Measurements from ENCODE around the gene BIRC2. TPM values are rescaled to one million over a fixed set of nuclear protein-coding genes. Genes with fewer than 3 reads are reported as not detected.
"Not testable (repeated sequence)": the region's sequence is repeated elsewhere in the genome, so short reads cannot be mapped to it uniquely, and the experiment has no call there.

Gene BIRC2
- total RNA-seq, 2 experiments from 2014 or later: 36.0 to 39.7 TPM

GRCh38 chr11:102357116-102357515 is 10.1 kb downstream of the BIRC2 start:
- POLR2A ChIA-PET: no interaction called here
- DNase-seq: no peak
- CTCF ChIA-PET: no interaction called here
- Mint-ChIP-seq H3K36me3 (ENCODE audit: low read depth) (peaks cover 66% of the 10 kb centered on the region), H3K27me3 (no peaks in the 10 kb centered on the region), H3K27ac (no peak overlapping the region), H3K4me3 (no peak overlapping the region), H3K9me3 (no peaks in the 10 kb centered on the region), H3K4me1 (peaks cover 45% of the 10 kb centered on the region)

- POLR2A ChIA-PET: no interaction called here
- DNase-seq: no peak
- H3K4me3 Mint-ChIP-seq: no peak overlapping the region
- no peak overlapping the region for H3K27ac Mint-ChIP-seq
- peaks cover 73% of the 10 kb centered on the region for H3K36me3 Mint-ChIP-seq (ENCODE audit: low read depth)
- H3K27me3 Mint-ChIP-seq: no peaks in the 10 kb centered on the region
- CTCF ChIA-PET: interaction anchor here (0.9 to 2.2 kb wide), 5 partner anchors 8 to 253 kb away, joined by 4 to 9 read pairs (median 5); no protein-coding TSS in a partner anchor
- H3K4me1 Mint-ChIP-seq: peaks cover 41% of the 10 kb centered on the region
- no peaks in the 10 kb centered on the region for H3K9me3 Mint-ChIP-seq
Observed at GRCh38 chr11:102359372-102359771, 12.4 kb downstream of the BIRC2 start.

GRCh38 chr11:102360681-102361080 is 13.7 kb downstream of the BIRC2 start:
- H3K4me3 Mint-ChIP-seq: no peak overlapping the region
- DNase-seq: no peak
- ChIA-PET POLR2A (no interaction called here), CTCF (interaction anchor here (0.7 to 2.2 kb wide), 3 partner anchors 18 to 723 kb away, joined by 3 to 9 read pairs (median 8); no protein-coding TSS in a partner anchor)
- no peaks in the 10 kb centered on the region for H3K27me3 Mint-ChIP-seq
- H3K4me1 Mint-ChIP-seq: peaks cover 38% of the 10 kb centered on the region
- H3K36me3 Mint-ChIP-seq (ENCODE audit: low read depth): peaks cover 71% of the 10 kb centered on the region
- H3K27ac Mint-ChIP-seq: peak overlapping the region; percentile 26
- no peaks in the 10 kb centered on the region for H3K9me3 Mint-ChIP-seq

GRCh38 chr11:102361086-102362031 is 14.3 kb downstream of the BIRC2 start:
- ChIA-PET POLR2A (no interaction called here), CTCF (interaction anchor here (1.0 to 2.2 kb wide), 3 partner anchors 19 to 29 kb away, joined by 5 to 9 read pairs (median 8); no protein-coding TSS in a partner anchor)
- Mint-ChIP-seq H3K9me3 (no peaks in the 10 kb centered on the region), H3K4me3 (no peak overlapping the region), H3K4me1 (peaks cover 37% of the 10 kb centered on the region), H3K27me3 (no peaks in the 10 kb centered on the region), H3K36me3 (ENCODE audit: low read depth) (peaks cover 72% of the 10 kb centered on the region), H3K27ac (peak overlapping the region; percentile 33)
- DNase-seq: no peak

GRCh38 chr11:102364991-102365390 is 18.0 kb downstream of the BIRC2 start:
- DNase-seq: no peak
- no peaks in the 10 kb centered on the region for H3K9me3 Mint-ChIP-seq
- H3K36me3 Mint-ChIP-seq (ENCODE audit: low read depth): peaks cover 72% of the 10 kb centered on the region
- ChIA-PET CTCF (interaction anchor here (1.3 to 3.0 kb wide), 4 partner anchors 21 to 131 kb away, joined by 3 to 21 read pairs (median 4); no protein-coding TSS in a partner anchor), POLR2A (no interaction called here)
- H3K4me1 Mint-ChIP-seq: peaks cover 39% of the 10 kb centered on the region
- H3K27me3 Mint-ChIP-seq: no peaks in the 10 kb centered on the region
- no peak overlapping the region for H3K27ac Mint-ChIP-seq
- no peak overlapping the region for H3K4me3 Mint-ChIP-seq

GRCh38 chr11:102367364-102367763 is 20.4 kb downstream of the BIRC2 start:
- peaks cover 58% of the 10 kb centered on the region for H3K36me3 Mint-ChIP-seq (ENCODE audit: low read depth)
- no peaks in the 10 kb centered on the region for H3K9me3 Mint-ChIP-seq
- no peak for DNase-seq
- no peak overlapping the region for H3K27ac Mint-ChIP-seq
- ChIA-PET POLR2A (interaction anchor here (0.7 to 1.5 kb wide), 4 partner anchors 18 to 26 kb away, joined by 3 to 5 read pairs (median 4); no protein-coding TSS in a partner anchor), CTCF (interaction anchor here (0.8 to 3.1 kb wide), 19 partner anchors 9 to 299 kb away, joined by 3 to 21 read pairs (median 4); no protein-coding TSS in a partner anchor)
- H3K4me3 Mint-ChIP-seq: no peak overlapping the region
- peaks cover 25% of the 10 kb centered on the region for H3K4me1 Mint-ChIP-seq
- no peaks in the 10 kb centered on the region for H3K27me3 Mint-ChIP-seq

- H3K4me3 Mint-ChIP-seq: no peak overlapping the region
- no peaks in the 10 kb centered on the region for H3K27me3 Mint-ChIP-seq
- no peaks in the 10 kb centered on the region for H3K9me3 Mint-ChIP-seq
- ChIA-PET POLR2A (interaction anchor here (0.6 to 1.2 kb wide), 2 partner anchors 13 to 83 kb away, joined by 3 to 4 read pairs; no protein-coding TSS in a partner anchor), CTCF (interaction anchor here (0.8 to 3.1 kb wide), 7 partner anchors 22 to 245 kb away, joined by 3 to 16 read pairs (median 6); no protein-coding TSS in a partner anchor)
- H3K27ac Mint-ChIP-seq: peak overlapping the region; percentile 11
- no peak for DNase-seq
- H3K4me1 Mint-ChIP-seq: peaks cover 25% of the 10 kb centered on the region
- peaks cover 58% of the 10 kb centered on the region for H3K36me3 Mint-ChIP-seq (ENCODE audit: low read depth)
Observed at GRCh38 chr11:102368472-102368871, 21.5 kb downstream of the BIRC2 start.

GRCh38 chr11:102374633-102375424 is 27.8 kb downstream of the BIRC2 start:
- not testable (repeated sequence) for H3K27ac Mint-ChIP-seq, DNase-seq, H3K27me3 Mint-ChIP-seq, H3K4me3 Mint-ChIP-seq, H3K9me3 Mint-ChIP-seq
- ChIA-PET CTCF (interaction anchor here (0.8 to 2.1 kb wide), 5 partner anchors 18 to 121 kb away, joined by 3 to 11 read pairs (median 3); no protein-coding TSS in a partner anchor), POLR2A (interaction anchor here (1.2 to 1.6 kb wide), 2 partner anchors 29 to 76 kb away, joined by 4 to 7 read pairs; no protein-coding TSS in a partner anchor)
- Mint-ChIP-seq H3K36me3 (ENCODE audit: low read depth) (peaks cover 49% of the 10 kb centered on the region), H3K4me1 (peaks cover 13% of the 10 kb centered on the region)

GRCh38 chr11:102375720-102376399 is 28.8 kb downstream of the BIRC2 start:
- POLR2A ChIA-PET: interaction anchor here (1.2 to 1.6 kb wide), 2 partner anchors 28 to 75 kb away, joined by 4 to 7 read pairs; no protein-coding TSS in a partner anchor

GRCh38 chr11:102377891-102378290 is 30.9 kb downstream of the BIRC2 start:
- DNase-seq: no peak
- Mint-ChIP-seq H3K9me3 (no peaks in the 10 kb centered on the region), H3K27me3 (no peaks in the 10 kb centered on the region), H3K36me3 (ENCODE audit: low read depth) (peaks cover 56% of the 10 kb centered on the region), H3K4me3 (no peak overlapping the region), H3K4me1 (peaks cover 8% of the 10 kb centered on the region), H3K27ac (no peak overlapping the region)
- ChIA-PET POLR2A (no interaction called here), CTCF (no interaction called here)

More at GRCh38 chr11:102375720-102376399, 28.8 kb downstream of the BIRC2 start:
- no peak for DNase-seq
- no peak overlapping the region for H3K4me3 Mint-ChIP-seq
- CTCF ChIA-PET: interaction anchor here (0.6 to 2.1 kb wide), 9 partner anchors 17 to 120 kb away, joined by 3 to 11 read pairs (median 3); no protein-coding TSS in a partner anchor
- H3K27me3 Mint-ChIP-seq: no peaks in the 10 kb centered on the region
- H3K36me3 Mint-ChIP-seq (ENCODE audit: low read depth): peaks cover 55% of the 10 kb centered on the region
- H3K9me3 Mint-ChIP-seq: no peaks in the 10 kb centered on the region
- H3K27ac Mint-ChIP-seq: no peak overlapping the region
- peaks cover 13% of the 10 kb centered on the region for H3K4me1 Mint-ChIP-seq

GRCh38 chr11:102378818-102379217 is 31.8 kb downstream of the BIRC2 start:
- Mint-ChIP-seq H3K4me1 (peaks cover 8% of the 10 kb centered on the region), H3K27ac (no peak overlapping the region), H3K4me3 (no peak overlapping the region), H3K27me3 (no peaks in the 10 kb centered on the region), H3K36me3 (ENCODE audit: low read depth) (peaks cover 57% of the 10 kb centered on the region), H3K9me3 (no peaks in the 10 kb centered on the region)
- POLR2A ChIA-PET: no interaction called here
- DNase-seq: no peak
- CTCF ChIA-PET: interaction anchor here (1.7 kb wide), 1 partner anchor 12 kb away, joined by 8 read pairs; no protein-coding TSS in a partner anchor

- ChIA-PET POLR2A (interaction anchor here (1.3 kb wide), 1 partner anchor 14 kb away, joined by 3 read pairs; no protein-coding TSS in a partner anchor), CTCF (interaction anchor here (1.2 to 2.5 kb wide), 4 partner anchors 8 to 88 kb away, joined by 4 to 16 read pairs (median 8); no protein-coding TSS in a partner anchor)
- peaks cover 49% of the 10 kb centered on the region for H3K36me3 Mint-ChIP-seq (ENCODE audit: low read depth)
- peaks cover 9% of the 10 kb centered on the region for H3K4me1 Mint-ChIP-seq
- DNase-seq: no peak
- H3K4me3 Mint-ChIP-seq: no peak overlapping the region
- no peak overlapping the region for H3K27ac Mint-ChIP-seq
- H3K27me3 Mint-ChIP-seq: no peaks in the 10 kb centered on the region
- no peaks in the 10 kb centered on the region for H3K9me3 Mint-ChIP-seq
Observed at GRCh38 chr11:102382384-102382783, 35.4 kb downstream of the BIRC2 start.

Data from activated CD4-positive, alpha-beta memory T cell treated with anti-CD3 and anti-CD28 coated beads, Interleukin-2, amount 10 ng/mL, durations not matched to agents 7 days and 5 days (primary cell).